ENCODE results near the gene CCL26.

Gene CCL26

GRCh38 chr7:75739796-75740672, 32.0 kb downstream of the CCL26 start:
- Histone ChIP-seq H3K14ac (ENCODE audit: low read length in 2 of 2) (no peak overlapping the region), H4K8ac (ENCODE audit: low read length) (peak overlapping the region; percentile 87), H3K27ac (ENCODE audit: low read length, poor library complexity, severe bottlenecking) (peak overlapping the region; percentile 10), H2BK15ac (ENCODE audit: low read depth, poor library complexity, severe bottlenecking) (no peak overlapping the region), H3K4me2 (ENCODE audit: low read length, poor library complexity, severe bottlenecking) (peak overlapping the region; percentile 99), H3K4ac (ENCODE audit: low read depth in 1 of 2, low read length in 2 of 2) (peak overlapping the region in 1 of 2 experiments; percentile 78), H2BK12ac (ENCODE audit: low read length in 2 of 2) (peak overlapping the region in 1 of 2 experiments; percentile 55), H2BK120ac (ENCODE audit: low read depth, low read length) (peak overlapping the region; percentile 64), H3K4me3 (ENCODE audit: insufficient read depth in 1 of 2, low read depth in 1 of 2, low read length in 2 of 2) (peak overlapping the region; percentile 73 to 88), H3K9ac (ENCODE audit: low read length) (peak overlapping the region; percentile 77), H3K27me3 (ENCODE audit: control insufficient read depth in 1 of 2, insufficient read depth in 1 of 2, low read length in 2 of 2) (peaks cover 0 to 9% of the 10 kb centered on the region in 2 experiments), H3K18ac (ENCODE audit: low read depth in 1 of 2, low read length in 2 of 2) (peak overlapping the region in 1 of 2 experiments; percentile 85), H3K23ac (ENCODE audit: low read length in 2 of 2) (no peak overlapping the region), H3K4me1 (ENCODE audit: control insufficient read depth, insufficient read depth, low read depth, low read length) (peaks cover 12% of the 10 kb centered on the region), H3K79me1 (replicated peaks; ENCODE audit: low read length, poor library complexity, severe bottlenecking) (peaks cover 12% of the 10 kb centered on the region), H4K91ac (ENCODE audit: low read length) (no peak overlapping the region), H2BK5ac (ENCODE audit: low read depth, low read length, poor library complexity, severe bottlenecking) (no peak overlapping the region), H2AK5ac (ENCODE audit: low read length, severe bottlenecking) (no peak overlapping the region), H3K9me3 (ENCODE audit: control insufficient read depth, low read length) (no peaks in the 10 kb centered on the region), H2AFZ (ENCODE audit: low read depth, low read length) (peak overlapping the region; percentile 77), H3K36me3 (ENCODE audit: control insufficient read depth in 1 of 2, insufficient read depth in 2 of 2, low read depth in 1 of 2, low read length in 2 of 2) (no peaks in the 10 kb centered on the region)
- 50% methylated on average over 23 of the region's 26 CpGs for WGBS
- DNase-seq, result peak; percentile 81

DNA sequence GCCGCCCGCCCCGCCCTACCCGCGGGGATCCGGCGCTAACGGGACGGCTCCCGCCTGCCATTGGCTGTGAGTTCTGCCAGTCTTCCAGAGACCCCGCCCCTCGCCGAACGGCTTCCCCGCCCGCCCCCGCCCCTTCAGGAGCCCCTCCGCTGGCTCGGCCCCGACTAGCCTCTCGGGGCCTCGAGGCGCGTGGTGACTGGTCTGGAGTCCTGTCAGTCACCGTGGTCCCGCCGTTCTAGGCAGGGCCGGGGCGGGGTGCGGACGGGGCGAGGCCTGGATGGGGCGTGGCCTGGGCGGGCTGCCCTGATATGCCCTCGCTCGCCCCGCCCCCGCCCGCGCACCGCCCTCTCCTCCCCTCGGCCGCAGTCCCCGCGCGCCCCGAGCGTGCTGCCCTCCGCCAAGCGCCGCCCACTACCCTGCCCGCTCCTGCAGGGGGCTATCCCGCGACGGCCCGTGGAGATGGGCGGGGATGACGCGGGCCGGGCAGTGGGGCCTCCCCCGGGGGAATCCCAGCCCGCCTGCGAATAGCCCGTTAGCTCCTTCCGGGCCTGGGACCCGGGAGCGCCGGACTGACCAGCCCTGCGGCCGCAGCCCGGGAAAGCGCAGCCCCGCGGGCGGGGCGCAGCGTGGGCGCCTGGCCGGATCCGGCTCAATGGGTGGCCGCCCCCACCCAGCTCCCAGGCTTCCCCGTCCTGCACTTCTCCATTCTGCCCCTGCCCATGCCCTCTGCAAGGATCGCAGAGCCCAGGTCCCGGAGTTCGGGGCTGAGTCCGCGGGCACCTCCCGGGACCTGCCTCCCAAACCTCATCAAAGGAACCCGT, 32.8 kb downstream of the CCL26 start:
- under 1% methylated on average over 54 of the region's 89 CpGs for WGBS

DNA sequence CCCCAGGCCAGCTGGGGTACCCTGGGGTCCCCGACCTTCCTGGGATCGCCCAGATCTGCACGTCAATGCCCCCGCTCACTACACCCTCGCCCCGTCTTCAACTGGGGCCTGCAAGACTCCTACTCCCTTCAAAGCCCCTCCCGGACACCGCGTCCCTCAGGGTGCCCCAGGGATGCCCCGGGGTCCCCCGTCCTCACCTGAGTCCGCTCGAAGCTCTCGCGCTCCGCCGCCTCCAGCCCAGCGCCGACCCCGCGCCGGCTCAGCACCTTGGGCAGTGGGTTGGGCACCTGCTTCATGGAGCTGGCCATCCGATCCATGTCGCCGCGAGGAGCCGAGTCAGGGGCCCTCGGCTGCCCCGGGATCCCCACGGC, 33.4 kb downstream of the CCL26 start, which contains the start of gene HIP1:
TSS of gene HIP1 (minus strand) at position 338 of the 371 bp plus-strand sequence. CDS start at position 317, 21 bp downstream.
- Histone ChIP-seq H4K8ac (ENCODE audit: low read length) (peak within 1 kb of the TSS; percentile 87), H3K4me3 (ENCODE audit: insufficient read depth in 1 of 2, low read depth in 1 of 2, low read length in 2 of 2) (peak within 1 kb of the TSS; percentile 90 to 97), H2BK120ac (ENCODE audit: low read depth, low read length) (peak within 1 kb of the TSS; percentile 64), H2BK15ac (ENCODE audit: low read depth, poor library complexity, severe bottlenecking) (peak within 1 kb of the TSS; percentile 80), H3K9me3 (ENCODE audit: control insufficient read depth, low read length) (no peaks in the 10 kb centered on the region), H2AK5ac (ENCODE audit: low read length, severe bottlenecking) (no peak within 1 kb of the TSS), H3K9ac (ENCODE audit: low read length) (peak within 1 kb of the TSS; percentile 87), H3K27me3 (ENCODE audit: control insufficient read depth in 1 of 2, insufficient read depth in 1 of 2, low read length in 2 of 2) (peaks cover 0 to 5% of the 10 kb centered on the region in 2 experiments), H4K91ac (ENCODE audit: low read length) (peak within 1 kb of the TSS; percentile 64), H3K14ac (ENCODE audit: low read length in 2 of 2) (peak within 1 kb of the TSS in 1 of 2 experiments; percentile 63), H3K4me2 (ENCODE audit: low read length, poor library complexity, severe bottlenecking) (peak within 1 kb of the TSS; percentile 99), H3K36me3 (ENCODE audit: control insufficient read depth in 1 of 2, insufficient read depth in 2 of 2, low read depth in 1 of 2, low read length in 2 of 2) (no peaks in the 10 kb centered on the region), H3K4ac (ENCODE audit: low read depth in 1 of 2, low read length in 2 of 2) (peak within 1 kb of the TSS in 1 of 2 experiments; percentile 69), H3K27ac (ENCODE audit: low read length, poor library complexity, severe bottlenecking) (peak within 1 kb of the TSS; percentile 10), H3K4me1 (ENCODE audit: control insufficient read depth, insufficient read depth, low read depth, low read length) (peaks cover 18% of the 10 kb centered on the region), H2AFZ (ENCODE audit: low read depth, low read length) (peak within 1 kb of the TSS; percentile 77), H3K18ac (ENCODE audit: low read depth in 1 of 2, low read length in 2 of 2) (peak within 1 kb of the TSS; percentile 35 to 92), H3K23ac (ENCODE audit: low read length in 2 of 2) (peak within 1 kb of the TSS; percentile 47 to 73), H2BK5ac (ENCODE audit: low read depth, low read length, poor library complexity, severe bottlenecking) (no peak within 1 kb of the TSS), H2BK12ac (ENCODE audit: low read length in 2 of 2) (peak within 1 kb of the TSS; percentile 38 to 89), H3K79me1 (replicated peaks; ENCODE audit: low read length, poor library complexity, severe bottlenecking) (peaks cover 12% of the 10 kb centered on the region)
- under 1% methylated on average over 30 of the region's 30 CpGs for WGBS
- DNase-seq, result no peak

More for the DNA sequence above, 32.8 kb downstream of the CCL26 start:
- H2BK12ac ChIP-seq (ENCODE audit: low read length in 2 of 2), result peak overlapping the region in 1 of 2 experiments; percentile 55
- H2AK5ac ChIP-seq (ENCODE audit: low read length, severe bottlenecking), result no peak overlapping the region
- DNase-seq, result peak; percentile 98
- peak overlapping the region; percentile 68 for H2BK15ac ChIP-seq (ENCODE audit: low read depth, poor library complexity, severe bottlenecking)
- peak overlapping the region; percentile 87 for H4K8ac ChIP-seq (ENCODE audit: low read length)
- no peaks in the 10 kb centered on the region for H3K9me3 ChIP-seq (ENCODE audit: control insufficient read depth, low read length)
- H3K4me1 ChIP-seq (ENCODE audit: control insufficient read depth, insufficient read depth, low read depth, low read length), result peaks cover 18% of the 10 kb centered on the region
- peak overlapping the region; percentile 64 for H2BK120ac ChIP-seq (ENCODE audit: low read depth, low read length)
- H3K9ac ChIP-seq (ENCODE audit: low read length), result peak overlapping the region; percentile 87
- H2AFZ ChIP-seq (ENCODE audit: low read depth, low read length), result peak overlapping the region; percentile 77
- H3K4ac ChIP-seq (ENCODE audit: low read depth in 1 of 2, low read length in 2 of 2), result peak overlapping the region in 1 of 2 experiments; percentile 52
- peak overlapping the region; percentile 99 for H3K4me2 ChIP-seq (ENCODE audit: low read length, poor library complexity, severe bottlenecking)
- H3K27ac ChIP-seq (ENCODE audit: low read length, poor library complexity, severe bottlenecking), result peak overlapping the region; percentile 10
- no peak overlapping the region for H4K91ac ChIP-seq (ENCODE audit: low read length)
- no peaks in the 10 kb centered on the region for H3K36me3 ChIP-seq (ENCODE audit: control insufficient read depth in 1 of 2, insufficient read depth in 2 of 2, low read depth in 1 of 2, low read length in 2 of 2)
- H3K18ac ChIP-seq (ENCODE audit: low read depth in 1 of 2, low read length in 2 of 2), result peak overlapping the region in 1 of 2 experiments; percentile 85
- H2BK5ac ChIP-seq (ENCODE audit: low read depth, low read length, poor library complexity, severe bottlenecking), result no peak overlapping the region
- H3K79me1 ChIP-seq (replicated peaks; ENCODE audit: low read length, poor library complexity, severe bottlenecking), result peaks cover 12% of the 10 kb centered on the region
- peak overlapping the region; percentile 90 to 97 for H3K4me3 ChIP-seq (ENCODE audit: insufficient read depth in 1 of 2, low read depth in 1 of 2, low read length in 2 of 2)
- peak overlapping the region in 1 of 2 experiments; percentile 22 for H3K14ac ChIP-seq (ENCODE audit: low read length in 2 of 2)
- H3K27me3 ChIP-seq (ENCODE audit: control insufficient read depth in 1 of 2, insufficient read depth in 1 of 2, low read length in 2 of 2), result peaks cover 0 to 5% of the 10 kb centered on the region in 2 experiments
- peak overlapping the region in 1 of 2 experiments; percentile 73 for H3K23ac ChIP-seq (ENCODE audit: low read length in 2 of 2)
